ENCODE results near the gene SLIT3.

The SLIT3 gene

DNA sequence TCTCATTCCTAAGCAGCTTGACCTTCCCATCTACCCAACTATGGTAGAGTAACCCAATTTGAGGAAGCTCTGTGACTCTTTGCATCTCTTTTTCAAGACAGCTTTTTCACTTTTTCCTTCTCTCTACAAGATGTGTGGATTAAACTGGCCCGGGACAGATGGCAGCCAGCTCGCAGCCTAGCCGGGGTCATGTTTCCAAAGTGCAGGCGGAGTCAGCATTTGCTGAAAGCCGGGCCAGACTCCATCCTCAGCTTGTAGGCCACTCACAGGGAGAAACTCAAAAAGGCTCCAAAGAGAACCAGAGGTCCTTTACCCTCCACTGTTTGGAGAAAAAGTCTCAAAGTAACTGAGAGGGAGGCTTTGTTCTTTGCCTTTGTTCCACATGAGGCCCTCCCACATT, 435.0 kb downstream of the SLIT3 start:
- no peak for DNase-seq (ENCODE audit: low read depth in 2 of 2)

DNA sequence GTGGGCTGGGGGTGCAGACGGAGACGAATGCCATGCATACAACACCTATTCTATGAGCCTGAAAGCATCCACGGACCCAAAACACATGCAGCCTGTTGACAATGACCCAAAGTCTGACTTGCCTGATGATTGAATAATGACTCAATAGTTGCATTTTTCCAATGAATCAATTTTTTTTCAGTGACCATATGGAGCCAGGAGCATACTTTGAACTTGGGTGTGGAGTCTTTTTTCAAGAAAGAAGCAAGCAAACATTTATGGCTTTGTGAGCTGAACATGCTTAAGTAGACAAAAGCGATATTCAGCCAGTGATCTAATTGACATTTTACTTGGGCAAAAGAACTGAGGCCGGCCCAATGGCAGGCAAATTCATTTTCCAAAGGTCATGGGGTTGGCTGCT, 437.9 kb downstream of the SLIT3 start:
- no peak for DNase-seq (ENCODE audit: low read depth in 2 of 2)

- no peak for DNase-seq (ENCODE audit: low read depth in 2 of 2)
Measured at GRCh38 chr5:168860503-168860902, 440.4 kb downstream of the SLIT3 start.

DNA sequence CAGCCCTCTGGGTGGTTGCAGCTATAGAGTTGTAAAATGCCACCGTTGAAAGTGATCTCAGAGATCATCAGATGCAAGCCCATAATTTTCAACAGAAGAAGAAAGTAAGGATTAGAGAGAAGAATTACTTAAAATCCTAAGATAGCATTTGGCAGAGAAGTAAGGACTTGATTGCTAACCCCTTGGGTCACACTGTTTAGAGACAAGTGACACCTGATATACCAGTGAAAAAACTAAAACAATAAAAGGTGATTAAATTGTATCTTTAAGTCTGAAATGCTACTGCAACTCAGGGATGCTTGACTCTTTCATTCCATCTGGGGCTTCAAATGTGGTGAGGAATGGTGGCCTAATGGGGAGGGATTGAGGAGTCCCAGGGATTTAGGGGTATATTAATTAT, 440.9 kb downstream of the SLIT3 start:
- no peak for DNase-seq (ENCODE audit: low read depth in 2 of 2)

DNA sequence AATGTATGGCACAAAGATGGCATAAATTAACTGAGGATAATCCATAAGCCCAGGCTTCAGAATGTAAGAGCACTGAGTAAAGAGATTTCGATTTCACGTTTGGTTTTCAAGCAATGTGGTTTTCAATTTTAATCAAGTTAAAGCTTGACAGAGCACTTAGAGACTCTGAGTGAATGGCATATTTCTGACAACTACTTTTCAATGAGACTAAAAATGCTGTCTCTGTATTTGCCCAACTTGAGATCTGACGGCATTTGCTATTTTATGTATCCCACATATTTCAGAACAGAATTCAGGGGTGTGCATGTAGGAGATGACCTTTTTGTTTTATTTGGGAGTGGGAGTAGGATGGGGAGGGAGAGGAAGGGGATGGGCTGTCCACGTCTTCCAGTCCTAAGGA, 441.5 kb downstream of the SLIT3 start:
- no peak for DNase-seq (ENCODE audit: low read depth in 2 of 2)

DNA sequence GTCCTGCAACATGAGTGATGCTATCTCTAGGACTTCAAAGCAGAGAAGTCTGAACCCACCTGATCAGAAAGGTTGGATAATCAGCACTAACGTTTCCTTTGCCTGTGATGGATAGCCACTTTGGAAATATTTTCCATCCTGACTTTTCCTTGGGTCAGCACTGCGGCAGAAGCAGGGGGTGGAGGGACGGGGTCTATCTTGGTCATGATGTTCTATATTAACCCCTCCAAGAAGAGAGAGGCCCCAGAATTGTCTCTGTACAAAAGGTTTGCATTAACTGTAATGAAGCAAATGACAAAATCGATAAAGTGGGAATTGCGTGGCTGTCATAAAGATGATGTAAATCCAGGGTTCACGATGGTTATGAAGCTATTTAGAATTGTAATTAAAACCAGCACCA, 441.9 kb downstream of the SLIT3 start:
- no peak for DNase-seq (ENCODE audit: low read depth in 2 of 2)

DNA sequence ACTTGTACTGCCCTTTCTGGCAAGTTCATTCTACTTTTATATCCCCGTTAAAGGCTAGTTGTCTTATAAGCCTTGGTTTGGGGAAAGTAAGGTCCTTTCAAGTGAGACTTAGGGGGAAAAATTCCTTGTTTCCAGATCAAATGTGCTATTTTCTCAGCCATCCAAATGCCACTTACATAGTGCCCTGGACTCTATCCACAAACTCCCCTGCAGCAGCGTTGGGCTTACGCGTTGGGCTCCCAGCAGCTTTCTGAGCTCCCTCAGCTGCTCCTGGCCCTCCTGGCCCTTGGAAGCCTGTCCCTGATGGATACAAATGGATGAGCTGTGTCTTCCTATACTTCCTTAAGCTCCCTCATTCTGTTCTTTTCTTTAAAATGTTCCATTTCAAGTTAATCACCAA, 442.6 kb downstream of the SLIT3 start:
- DNase-seq (ENCODE audit: low read depth in 2 of 2) = no peak

GRCh38 chr5:168853972-168854371, 447.0 kb downstream of the SLIT3 start:
- DNase-seq (ENCODE audit: low read depth in 2 of 2) = no peak

- DNase-seq (ENCODE audit: low read depth in 2 of 2) = no peak
Measured at GRCh38 chr5:168852329-168852728, 448.6 kb downstream of the SLIT3 start.

GRCh38 chr5:168851902-168852321, 449.0 kb downstream of the SLIT3 start:
- DNase-seq (ENCODE audit: low read depth in 2 of 2) = no peak

- no peak for DNase-seq (ENCODE audit: low read depth in 2 of 2)
Measured at GRCh38 chr5:168850683-168851082, 450.3 kb downstream of the SLIT3 start.

DNA sequence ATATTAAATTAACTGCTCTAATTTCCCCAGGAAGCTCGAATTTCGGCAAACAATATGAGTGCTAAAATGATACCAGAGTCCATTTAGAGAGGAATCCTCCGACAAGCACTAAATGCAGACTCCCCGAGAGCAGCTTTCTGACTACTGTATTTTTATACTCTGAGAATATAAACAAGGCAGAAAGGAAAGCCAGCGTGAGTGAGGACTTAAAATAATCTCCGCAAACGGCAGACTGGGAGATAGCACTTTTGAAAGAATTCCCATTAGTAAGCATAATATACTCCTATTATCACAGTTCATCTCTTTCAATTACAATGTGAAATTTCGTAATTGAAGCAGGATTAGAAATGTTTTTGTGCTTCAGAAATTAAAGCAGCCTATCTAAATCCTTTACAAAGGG, 452.4 kb downstream of the SLIT3 start:
- DNase-seq (ENCODE audit: low read depth in 2 of 2) = no peak

- DNase-seq (ENCODE audit: low read depth in 2 of 2) = no peak
Measured at GRCh38 chr5:168847511-168848073, 453.3 kb downstream of the SLIT3 start.

GRCh38 chr5:168844922-168845296, 456.0 kb downstream of the SLIT3 start:
- DNase-seq (ENCODE audit: low read depth in 2 of 2) = no peak

GRCh38 chr5:168844016-168844921, 456.7 kb downstream of the SLIT3 start:
- DNase-seq (ENCODE audit: low read depth in 2 of 2) = no peak

- DNase-seq (ENCODE audit: low read depth in 2 of 2) = no peak
Measured at GRCh38 chr5:168843277-168844015, 457.5 kb downstream of the SLIT3 start.

DNA sequence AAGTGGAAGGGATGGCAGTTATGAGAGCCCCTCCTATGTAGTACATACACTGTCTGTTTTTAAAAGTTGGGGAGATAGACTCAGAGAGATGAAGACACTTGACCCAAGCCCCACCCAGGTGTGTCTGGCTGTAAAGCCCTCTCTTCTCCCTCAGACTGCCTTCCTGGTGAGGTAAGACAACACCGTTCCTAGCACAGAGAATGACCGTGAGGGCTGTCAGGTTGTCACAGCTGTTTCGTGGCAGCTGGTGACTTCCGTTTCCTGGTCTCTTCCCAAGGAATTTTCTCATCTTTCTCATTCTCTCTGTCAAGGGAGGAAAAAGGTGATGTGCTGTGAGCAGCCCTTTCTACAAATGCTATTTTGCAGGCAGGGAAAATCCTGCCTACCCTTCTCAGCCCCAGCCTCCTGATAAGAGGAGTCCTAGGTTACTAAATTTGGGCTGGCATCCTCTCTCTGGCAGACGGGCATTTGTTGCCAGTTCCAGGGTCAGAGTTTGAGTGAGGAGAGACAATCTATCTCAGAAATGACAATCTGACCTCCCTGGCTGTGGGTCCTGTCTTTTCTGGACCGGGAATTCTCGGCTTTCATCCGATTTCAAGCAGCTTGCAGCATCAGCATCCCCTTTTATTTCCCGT, 458.3 kb downstream of the SLIT3 start:
- no peak for DNase-seq (ENCODE audit: low read depth in 2 of 2)

DNA sequence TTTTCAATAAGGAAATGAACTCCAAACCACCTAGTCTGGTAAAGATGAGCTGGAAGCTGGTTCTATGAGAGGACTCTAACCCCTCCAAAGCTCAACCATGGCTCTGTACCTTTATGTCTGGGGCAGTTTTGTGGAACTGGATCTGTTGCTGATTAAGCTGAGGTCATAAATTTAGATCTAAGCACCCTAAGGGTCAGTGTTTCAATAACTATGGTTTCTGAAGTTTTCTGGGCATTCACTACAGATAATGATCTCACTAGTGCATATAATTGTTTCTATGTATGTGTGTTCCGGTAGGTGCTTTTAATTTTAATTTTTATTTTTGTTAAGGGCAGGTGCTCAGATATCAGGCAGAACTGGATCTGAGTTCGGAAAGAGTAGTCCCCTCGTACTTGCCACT, 463.1 kb downstream of the SLIT3 start:
- no peak for DNase-seq (ENCODE audit: low read depth in 2 of 2)

DNA sequence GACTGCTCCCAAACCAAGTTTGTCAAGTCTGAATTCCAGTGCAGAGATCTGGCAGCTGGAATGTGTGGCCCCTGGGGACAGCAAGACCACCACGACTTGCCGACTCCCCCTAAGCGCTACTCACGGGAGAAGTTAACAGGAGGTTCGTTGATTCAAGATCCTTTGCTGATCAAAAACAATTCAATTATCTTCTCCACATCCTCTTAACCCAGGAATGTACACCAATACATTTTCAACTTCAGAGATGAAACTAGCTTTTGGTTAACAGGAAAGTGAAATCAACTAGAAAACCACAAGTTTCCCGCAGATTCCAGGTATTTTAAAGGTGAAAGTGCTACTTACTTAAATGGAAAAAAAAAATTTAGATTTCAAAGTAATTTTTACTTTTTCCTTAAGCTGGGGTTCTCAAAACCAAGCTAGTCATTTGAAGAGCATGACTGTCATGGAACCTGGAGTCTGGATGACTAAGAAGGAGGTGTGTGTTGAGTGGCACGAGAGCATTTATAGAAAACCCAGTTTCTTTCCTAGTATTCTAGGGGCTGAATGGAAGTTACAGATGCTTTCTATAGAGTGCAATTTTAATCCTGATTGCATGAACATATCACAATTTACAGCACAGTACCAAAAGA, 464.2 kb downstream of the SLIT3 start:
- no peak for DNase-seq (ENCODE audit: low read depth in 2 of 2)

DNA sequence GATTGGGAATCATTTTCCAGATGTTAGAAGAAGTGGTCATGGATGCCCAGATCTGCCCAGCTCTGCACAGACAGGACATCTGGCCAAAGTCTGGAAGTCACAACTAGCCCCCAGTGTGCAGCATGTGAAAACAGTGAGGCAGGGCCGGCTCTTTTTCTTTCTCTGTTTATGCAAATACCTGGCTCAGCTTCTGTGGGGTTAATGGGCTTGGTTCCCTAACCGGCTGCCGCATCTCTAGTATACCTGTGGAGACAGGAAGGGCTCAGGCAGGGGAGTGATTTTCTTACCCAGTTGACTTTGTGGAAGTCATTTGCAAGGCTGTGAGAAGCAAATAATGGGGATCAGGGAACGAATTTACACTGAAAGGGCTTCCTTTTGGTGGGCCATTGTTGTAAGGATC, 467.0 kb downstream of the SLIT3 start:
- no peak for DNase-seq (ENCODE audit: low read depth in 2 of 2)

DNA sequence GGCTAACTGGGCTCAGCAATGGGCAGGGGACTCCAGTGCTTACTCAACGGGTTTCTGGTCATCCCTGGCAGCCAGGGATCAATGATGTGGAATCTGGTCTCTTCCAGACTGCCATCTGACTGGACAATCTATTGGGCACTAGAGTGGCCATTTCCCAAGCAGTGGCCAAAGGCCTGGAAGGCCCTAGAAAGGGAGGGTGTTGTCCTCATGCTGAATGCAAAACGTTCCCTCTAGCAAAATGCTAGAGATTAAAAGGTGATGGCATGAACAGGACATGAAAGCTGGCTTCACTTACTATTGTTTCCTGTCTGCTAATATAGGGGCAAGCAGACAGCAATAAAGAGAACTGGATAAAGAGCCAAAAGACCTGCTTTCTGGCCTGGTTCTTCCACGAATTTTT, 467.6 kb downstream of the SLIT3 start:
- no peak for DNase-seq (ENCODE audit: low read depth in 2 of 2)

DNA sequence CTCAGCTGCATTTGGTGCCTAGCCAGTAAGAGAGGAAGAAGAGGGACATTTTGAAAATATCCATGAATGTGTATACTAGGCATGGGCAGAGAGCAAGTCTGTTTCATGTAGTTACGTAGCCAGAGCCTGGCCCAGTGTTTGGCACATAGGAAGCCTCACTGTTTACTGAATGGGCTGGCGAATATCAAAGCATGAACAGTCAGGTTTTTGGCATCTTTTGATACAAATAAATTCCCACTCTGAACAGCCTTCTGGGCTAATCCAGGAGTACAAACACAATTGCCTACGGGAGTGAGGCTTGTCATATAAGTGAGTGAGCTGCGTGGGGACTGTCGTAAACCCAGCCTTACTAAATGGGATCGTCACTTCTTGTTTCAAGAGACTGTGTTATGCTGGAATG, 468.6 kb downstream of the SLIT3 start:
- no peak for DNase-seq (ENCODE audit: low read depth in 2 of 2)

Data from stimulated activated CD4-positive, alpha-beta T cell treated with anti-CD3 and anti-CD28 coated beads, Interleukin-4, amount 100 ng/mL, for 48 hours (primary cell).